ENCODE results near the gene CD200R1. TPM values are rescaled to one million over a fixed set of nuclear protein-coding genes. Genes with fewer than 3 reads are reported as not detected.

Gene CD200R1
- total RNA-seq, 4 donors from 2014 or later: 0.88 to 1.3 TPM; not detected in 2

Other genes with a start within 250 kb of the CD200R1 start
- gene CD200R1L, start 128.2 kb downstream of the CD200R1 start, total RNA-seq: not detected
- 10 to 100 TPM; 27.9 to 43.7 (median 33.5) TPM for gene GTPBP8, start 15.9 kb upstream of the CD200R1 start, total RNA-seq
- 10 to 100 TPM in 3 of 4 donors, 1 to 10 TPM in 1; 4.2 to 31.4 (median 13.2) TPM for gene BOC, start 236.5 kb upstream of the CD200R1 start, total RNA-seq